Neural progenitor cell (in vitro differentiated cells): Measurements from ENCODE around the gene RIPOR2. TPM values are rescaled to one million over a fixed set of nuclear protein-coding genes. Genes with fewer than 3 reads are reported as not detected.
"Not testable (repeated sequence)": the region's sequence is repeated elsewhere in the genome, so short reads cannot be mapped to it uniquely, and the experiment has no call there.

ENCODE experiments used
- DNase-seq: peaks from one replicate; pipeline ENCODE4 v3.0.0-alpha.2; 2016; ENCODE audit warnings: low spot score
- H2AFZ ChIP-seq: fragments of 200-600 bp; sonication (generic); replicated peaks from 2 replicates; pipeline ENCODE4 v1.6.1; 2016; ENCODE audit warnings: antibody characterized with exemption
- H3F3A ChIP-seq: fragments of 200-600 bp; sonication (generic); 2 replicates; pipeline ENCODE4 v1.6.1; 2016; ENCODE audit warnings: antibody characterized with exemption, low read depth
- H3K27ac ChIP-seq: fragments of 200-600 bp; sonication (generic); 2 replicates; pipeline ENCODE4 v1.5.1; 2016; ENCODE audit warnings: mild to moderate bottlenecking
- H3K27me3 ChIP-seq: fragments of 200-600 bp; sonication (generic); 2 replicates; pipeline ENCODE4 v1.6.1; 2016; ENCODE audit warnings: mild to moderate bottlenecking, moderate library complexity
- H3K36me3 ChIP-seq: fragments of 200-600 bp; sonication (generic); 2 replicates; pipeline ENCODE4 v1.5.1; 2016
- H3K4me1 ChIP-seq: fragments of 200-600 bp; sonication (generic); 2 replicates; pipeline ENCODE4 v1.6.1; 2016; ENCODE audit warnings: mixed run types
- H3K4me2 ChIP-seq: fragments of 200-600 bp; sonication (generic); 2 replicates; pipeline ENCODE4 v1.6.1; 2016
- H3K4me3 ChIP-seq: fragments of 200-600 bp; sonication (generic); 2 replicates; pipeline ENCODE4 v1.5.1; 2016
- H3K79me2 ChIP-seq: fragments of 200-600 bp; sonication (generic); 2 replicates; pipeline ENCODE4 v1.6.1; 2016; ENCODE audit warnings: low read depth
- H3K9ac ChIP-seq: fragments of 200-600 bp; sonication (generic); 2 replicates; pipeline ENCODE4 v1.6.1; 2016
- H3K9me3 ChIP-seq: fragments of 200-600 bp; sonication (generic); 2 replicates; pipeline ENCODE4 v1.5.1; 2016; ENCODE audit warnings: low read depth
- H4K20me1 ChIP-seq: fragments of 200-600 bp; sonication (generic); 2 replicates; pipeline ENCODE4 v1.6.1; 2016; ENCODE audit warnings: low read depth
- H3K27ac Mint-ChIP-seq: 3 replicates; pipeline ENCODE4 v1.8.0; 2021; ENCODE audit warnings: mixed read lengths
- H3K27me3 Mint-ChIP-seq: 2 replicates; pipeline ENCODE4 v1.8.0; 2022; ENCODE audit warnings: low read depth, mild to moderate bottlenecking, inconsistent platforms, moderate library complexity, mixed read lengths; ENCODE audit not compliant: insufficient read depth
- H3K36me3 Mint-ChIP-seq: 3 replicates; pipeline ENCODE4 v1.8.0; 2021; ENCODE audit warnings: mixed read lengths
- H3K4me1 Mint-ChIP-seq: 3 replicates; pipeline ENCODE4 v1.8.0; 2021; ENCODE audit warnings: mixed read lengths
- H3K4me3 Mint-ChIP-seq: 3 replicates; pipeline ENCODE4 v1.8.0; 2021; ENCODE audit warnings: mild to moderate bottlenecking, moderate library complexity, mixed read lengths
- H3K9me3 Mint-ChIP-seq: 3 replicates; pipeline ENCODE4 v1.8.0; 2020; ENCODE audit warnings: mixed read lengths
- EZH2 ChIP-seq: fragments of 200-600 bp; sonication (generic); IDR thresholded peaks from 2 replicates; pipeline ENCODE4 v1.6.1; 2017; ENCODE audit warnings: antibody characterized with exemption, mild to moderate bottlenecking, moderate library complexity
- EZH2phosphoT487 ChIP-seq: fragments of 200-600 bp; sonication (generic); IDR thresholded peaks from 2 replicates; pipeline ENCODE4 v1.6.1; 2017; ENCODE audit warnings: antibody characterized with exemption
- total RNA-seq: library from RNA; depleted of rRNA; stranded (reverse); fragments of >200 nt; gene quantifications from 2 replicates; pipeline ENCODE4 v1.2.3, GENCODE V29; 2015; ENCODE audit warnings: low replicate concordance
- TF ChIP-seq, protein P1 (sequence below): fragments of 200-600 bp; sonication (generic); IDR thresholded peaks from 2 replicates; pipeline ENCODE4 v1.5.1; 2017; ENCODE audit warnings: antibody characterized with exemption, mild to moderate bottlenecking

RIPOR2 gene
- total RNA-seq, 1 donor from 2014 or later: 0.26 TPM

DNA sequence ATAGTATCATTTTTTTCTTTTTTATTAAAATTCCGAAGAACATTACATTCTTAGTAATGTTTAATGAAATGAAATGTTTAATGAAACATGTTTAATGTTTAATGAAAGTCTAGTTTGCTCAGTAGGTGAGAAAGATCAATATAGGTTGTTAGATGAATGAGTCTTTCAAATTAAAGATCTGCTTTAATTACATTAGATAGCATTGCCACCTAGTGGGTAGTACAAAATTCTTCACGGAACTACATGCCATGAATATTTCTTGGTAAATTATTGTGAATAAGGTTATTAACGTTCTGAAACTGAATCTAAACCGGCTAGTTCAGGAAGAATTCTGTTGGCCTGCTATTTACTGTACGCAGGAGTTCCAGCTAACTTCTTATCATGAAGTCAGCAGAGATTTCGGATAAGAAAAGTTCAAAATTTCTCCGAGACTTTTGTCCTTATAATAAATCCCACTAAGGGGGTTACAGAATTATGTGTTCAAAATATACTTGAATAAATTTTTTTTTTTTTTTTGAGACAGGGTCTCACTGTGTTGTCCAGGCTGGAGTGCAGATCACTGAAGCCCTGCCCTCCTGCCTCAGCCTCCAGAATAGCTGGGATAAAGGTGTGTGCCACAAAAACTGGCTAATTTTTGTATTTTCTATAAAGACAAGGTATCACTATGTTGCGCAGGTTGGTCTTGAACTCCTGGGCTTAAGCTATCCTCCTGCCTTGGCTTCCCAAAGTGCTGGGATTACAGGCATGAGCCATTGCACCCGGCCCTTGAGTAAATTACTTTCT, 168.9 kb downstream of the RIPOR2 start:
- Mint-ChIP-seq H3K36me3 (no peaks in the 10 kb centered on the region), H3K4me1 (no peaks in the 10 kb centered on the region), H3K4me3 (no peak overlapping the region), H3K9me3 (no peaks in the 10 kb centered on the region), H3K27ac (no peak overlapping the region), H3K27me3 (no peaks in the 10 kb centered on the region)
- H3K4me2 ChIP-seq: no peak overlapping the region
- H3F3A ChIP-seq: no peaks in the 10 kb centered on the region
- TF ChIP-seq EZH2: no peak
- TF ChIP-seq, protein P1, sequence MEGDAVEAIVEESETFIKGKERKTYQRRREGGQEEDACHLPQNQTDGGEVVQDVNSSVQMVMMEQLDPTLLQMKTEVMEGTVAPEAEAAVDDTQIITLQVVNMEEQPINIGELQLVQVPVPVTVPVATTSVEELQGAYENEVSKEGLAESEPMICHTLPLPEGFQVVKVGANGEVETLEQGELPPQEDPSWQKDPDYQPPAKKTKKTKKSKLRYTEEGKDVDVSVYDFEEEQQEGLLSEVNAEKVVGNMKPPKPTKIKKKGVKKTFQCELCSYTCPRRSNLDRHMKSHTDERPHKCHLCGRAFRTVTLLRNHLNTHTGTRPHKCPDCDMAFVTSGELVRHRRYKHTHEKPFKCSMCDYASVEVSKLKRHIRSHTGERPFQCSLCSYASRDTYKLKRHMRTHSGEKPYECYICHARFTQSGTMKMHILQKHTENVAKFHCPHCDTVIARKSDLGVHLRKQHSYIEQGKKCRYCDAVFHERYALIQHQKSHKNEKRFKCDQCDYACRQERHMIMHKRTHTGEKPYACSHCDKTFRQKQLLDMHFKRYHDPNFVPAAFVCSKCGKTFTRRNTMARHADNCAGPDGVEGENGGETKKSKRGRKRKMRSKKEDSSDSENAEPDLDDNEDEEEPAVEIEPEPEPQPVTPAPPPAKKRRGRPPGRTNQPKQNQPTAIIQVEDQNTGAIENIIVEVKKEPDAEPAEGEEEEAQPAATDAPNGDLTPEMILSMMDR: peak; percentile 31
- no peak for TF ChIP-seq EZH2phosphoT487
- DNase-seq: no peak
- H3K4me1 ChIP-seq: no peaks in the 10 kb centered on the region
- H3K4me3 ChIP-seq: no peak overlapping the region
- H3K9me3 ChIP-seq: no peaks in the 10 kb centered on the region
- no peak overlapping the region for H3K27ac ChIP-seq
- no peaks in the 10 kb centered on the region for H3K79me2 ChIP-seq
- no peak overlapping the region for H3K9ac ChIP-seq
- H4K20me1 ChIP-seq: no peaks in the 10 kb centered on the region
- no peaks in the 10 kb centered on the region for H3K27me3 ChIP-seq
- no peak overlapping the region for H2AFZ ChIP-seq
- no peaks in the 10 kb centered on the region for H3K36me3 ChIP-seq

DNA sequence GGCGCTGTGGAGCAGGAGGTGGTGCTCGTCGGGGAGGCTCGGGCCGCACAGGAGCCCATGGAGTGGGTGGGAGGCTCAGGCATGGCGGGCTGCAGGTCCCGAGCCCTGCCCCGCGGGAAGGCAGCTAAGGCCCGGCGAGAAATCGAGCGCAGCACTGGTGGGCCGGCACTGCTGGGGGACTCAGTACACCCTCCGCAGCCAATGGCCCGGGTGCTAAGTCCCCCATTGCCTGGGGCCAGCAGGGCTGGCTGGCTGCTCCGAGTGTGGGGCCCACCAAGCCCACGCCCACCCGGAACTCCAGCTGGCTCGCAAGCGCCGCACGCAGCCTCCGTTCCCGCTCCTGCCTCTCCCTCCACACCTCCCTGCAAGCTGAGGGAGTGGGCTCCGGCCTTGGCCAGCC, 169.8 kb downstream of the RIPOR2 start:
- not testable (repeated sequence) for H3K27me3 Mint-ChIP-seq, H3K27ac ChIP-seq, H4K20me1 ChIP-seq, H3K4me1 Mint-ChIP-seq, H3K4me1 ChIP-seq, DNase-seq, H3K9ac ChIP-seq, H3K4me2 ChIP-seq, H3K9me3 ChIP-seq, H3K4me3 Mint-ChIP-seq, H3K79me2 ChIP-seq, H3F3A ChIP-seq, H3K36me3 Mint-ChIP-seq, H2AFZ ChIP-seq, H3K4me3 ChIP-seq, H3K9me3 Mint-ChIP-seq, H3K36me3 ChIP-seq, H3K27me3 ChIP-seq, H3K27ac Mint-ChIP-seq

DNA sequence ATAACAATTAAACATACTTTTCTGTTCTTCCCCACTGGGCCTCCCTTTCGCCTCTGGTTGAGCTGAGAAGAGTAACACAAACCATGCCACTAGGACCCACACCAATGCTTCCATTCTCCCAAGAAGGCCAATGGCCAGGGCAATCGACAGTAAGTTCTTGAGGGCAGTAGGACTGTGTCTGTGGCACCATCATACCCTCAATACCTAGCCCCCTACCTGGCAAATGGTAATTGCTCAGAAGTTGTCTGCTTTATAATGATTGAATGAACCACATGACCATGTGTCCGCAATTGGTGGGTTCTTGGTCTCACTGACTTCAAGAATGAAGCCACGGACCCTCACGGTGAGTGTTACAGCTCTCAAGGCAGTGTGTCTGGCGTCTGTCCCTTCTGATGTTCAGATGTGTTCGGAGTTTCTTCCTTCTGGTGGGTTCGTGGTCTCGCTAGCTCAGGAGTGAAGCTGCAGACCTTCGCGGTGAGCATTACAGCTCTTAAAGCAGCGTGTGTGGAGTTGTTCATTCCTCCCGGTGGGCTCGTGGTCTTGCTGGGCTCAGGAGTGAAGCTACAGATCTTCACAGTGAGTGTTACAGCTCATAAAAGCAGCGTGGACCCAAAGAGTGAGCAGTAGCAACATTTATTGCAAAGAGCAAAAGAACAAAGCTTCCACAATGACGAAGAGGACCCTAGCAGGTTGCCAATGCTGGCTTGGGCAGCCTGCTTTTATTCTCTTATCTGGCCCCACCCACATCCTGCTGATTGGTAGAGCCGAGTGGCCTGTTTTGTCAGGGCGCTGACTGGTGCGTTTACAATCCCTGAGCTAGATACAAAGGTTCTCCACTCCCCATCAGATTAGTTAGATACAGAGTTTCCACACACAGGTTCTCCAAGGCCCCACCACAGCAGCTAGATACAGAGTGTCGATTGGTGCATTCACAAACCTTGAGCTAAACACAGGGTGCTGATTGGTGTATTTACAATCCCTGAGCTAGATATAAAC, 170.6 kb downstream of the RIPOR2 start:
- not testable (repeated sequence) for H3K9me3 Mint-ChIP-seq, H3K36me3 ChIP-seq, H3K36me3 Mint-ChIP-seq

DNA sequence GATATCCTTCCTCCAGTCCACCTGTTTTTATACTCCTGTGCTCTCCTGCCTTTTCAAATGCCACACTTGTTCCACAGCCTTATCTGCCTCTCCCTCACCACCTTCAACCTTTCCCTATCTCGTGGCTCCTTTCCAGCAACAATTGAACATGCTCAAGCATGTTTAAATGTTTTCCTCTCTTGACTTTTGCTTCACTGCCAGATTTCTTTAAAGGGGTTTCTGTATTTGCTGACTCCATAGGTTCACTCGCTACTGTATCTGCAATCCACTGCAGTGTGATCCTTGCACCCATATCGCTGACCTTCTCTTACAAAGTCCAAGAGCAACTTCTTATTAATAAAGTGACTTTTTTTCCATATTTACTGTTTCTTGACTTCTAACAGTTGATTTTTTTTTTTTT, 172.2 kb downstream of the RIPOR2 start:
- Mint-ChIP-seq H3K4me1 (no peaks in the 10 kb centered on the region), H3K27ac (peak overlapping the region; percentile 15), H3K36me3 (no peaks in the 10 kb centered on the region), H3K9me3 (no peaks in the 10 kb centered on the region), H3K4me3 (no peak overlapping the region), H3K27me3 (peaks cover 3% of the 10 kb centered on the region)
- H3K9ac ChIP-seq: no peak overlapping the region
- no peak overlapping the region for H3K4me2 ChIP-seq
- no peak overlapping the region for H2AFZ ChIP-seq
- H3K9me3 ChIP-seq: no peaks in the 10 kb centered on the region
- H3K4me3 ChIP-seq: no peak overlapping the region
- no peaks in the 10 kb centered on the region for H3K36me3 ChIP-seq
- no peaks in the 10 kb centered on the region for H3F3A ChIP-seq
- H3K27me3 ChIP-seq: no peaks in the 10 kb centered on the region
- no peak for DNase-seq
- no peaks in the 10 kb centered on the region for H3K4me1 ChIP-seq
- H4K20me1 ChIP-seq: no peaks in the 10 kb centered on the region
- no peak overlapping the region for H3K27ac ChIP-seq
- no peaks in the 10 kb centered on the region for H3K79me2 ChIP-seq
- TF ChIP-seq, protein P1: no peak
- TF ChIP-seq EZH2 (no peak), EZH2phosphoT487 (no peak)

More for the DNA sequence above, 170.6 kb downstream of the RIPOR2 start:
- H4K20me1 ChIP-seq, H2AFZ ChIP-seq, H3K27me3 ChIP-seq, DNase-seq, H3K79me2 ChIP-seq, H3K4me1 ChIP-seq, H3K9me3 ChIP-seq, H3F3A ChIP-seq, H3K4me2 ChIP-seq, H3K4me1 Mint-ChIP-seq, H3K9ac ChIP-seq, H3K27me3 Mint-ChIP-seq, H3K4me3 ChIP-seq, H3K4me3 Mint-ChIP-seq, H3K27ac ChIP-seq: not testable (repeated sequence)
- peak overlapping the region; percentile 12 for H3K27ac Mint-ChIP-seq
